GM06990 (cell line): Measurements from ENCODE around the gene INTS1.
A peak's percentile ranks its signal among the peaks of the same experiment; 100 is the strongest.

ENCODE experiments used
- DNase-seq: peaks from one replicate; pipeline ENCODE4 v3.0.0-alpha.2; 2011; ENCODE audit not compliant: insufficient read length; ENCODE audit errors: extremely low read depth
- H3K27me3 ChIP-seq: replicated peaks from 2 replicates; pipeline ENCODE4 v1.6.0; 2011; ENCODE audit warnings: low read length; ENCODE audit not compliant: control insufficient read depth, insufficient read depth
- H3K36me3 ChIP-seq: 2 replicates; pipeline ENCODE4 v1.5.1; 2011; ENCODE audit warnings: low read length; ENCODE audit not compliant: control insufficient read depth, insufficient read depth
- H3K4me3 ChIP-seq: replicated peaks from 2 replicates; pipeline ENCODE4 v1.5.1; 2011; ENCODE audit warnings: low read depth, mild to moderate bottlenecking, control low read depth, low read length
- TF ChIP-seq, protein P1 (sequence below): IDR thresholded peaks from 2 replicates; pipeline ENCODE4 v1.5.1; 2011; ENCODE audit warnings: low read length, control low read depth, mild to moderate bottlenecking, inconsistent platforms; ENCODE audit not compliant: insufficient read depth, poor library complexity, severe bottlenecking

INTS1 gene

DNA sequence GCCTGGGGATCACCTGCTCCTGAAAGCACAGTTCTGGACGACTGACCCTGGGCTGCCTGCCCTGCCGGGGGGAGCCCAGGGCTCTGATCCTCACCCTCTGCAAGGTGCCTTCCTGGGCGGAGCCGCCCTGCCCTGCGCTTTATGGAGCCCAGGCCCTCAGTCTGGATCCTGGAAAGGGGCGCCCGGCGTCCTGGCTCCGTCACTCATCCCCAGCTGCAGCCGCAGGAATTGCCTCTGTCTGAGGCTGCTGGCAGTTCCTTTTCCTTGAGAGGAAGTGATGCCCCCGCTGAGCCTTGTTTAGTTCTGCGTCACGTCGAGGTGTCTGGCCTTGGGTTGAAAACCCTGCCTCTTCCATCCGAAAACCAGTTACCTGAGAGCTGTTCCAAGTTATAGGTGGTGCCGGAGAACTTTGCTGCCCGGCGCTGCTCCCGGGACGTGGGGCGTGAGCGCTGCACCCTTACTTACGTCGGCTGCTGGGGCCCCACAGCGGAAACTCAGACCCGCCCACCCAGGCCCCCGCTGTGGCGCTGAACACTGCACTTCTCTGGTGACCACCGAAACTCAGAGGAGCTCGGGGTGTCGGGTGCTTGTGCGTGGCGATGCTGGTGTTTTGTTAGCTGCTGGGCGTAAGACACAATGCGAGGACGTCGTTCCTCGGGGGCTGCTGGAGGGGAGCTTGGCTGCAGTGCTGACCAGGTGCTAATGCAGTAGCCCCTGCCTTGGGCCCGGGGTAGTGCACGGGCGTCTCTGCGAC, 31.7 kb upstream of the INTS1 start:
- TF ChIP-seq, protein P1, sequence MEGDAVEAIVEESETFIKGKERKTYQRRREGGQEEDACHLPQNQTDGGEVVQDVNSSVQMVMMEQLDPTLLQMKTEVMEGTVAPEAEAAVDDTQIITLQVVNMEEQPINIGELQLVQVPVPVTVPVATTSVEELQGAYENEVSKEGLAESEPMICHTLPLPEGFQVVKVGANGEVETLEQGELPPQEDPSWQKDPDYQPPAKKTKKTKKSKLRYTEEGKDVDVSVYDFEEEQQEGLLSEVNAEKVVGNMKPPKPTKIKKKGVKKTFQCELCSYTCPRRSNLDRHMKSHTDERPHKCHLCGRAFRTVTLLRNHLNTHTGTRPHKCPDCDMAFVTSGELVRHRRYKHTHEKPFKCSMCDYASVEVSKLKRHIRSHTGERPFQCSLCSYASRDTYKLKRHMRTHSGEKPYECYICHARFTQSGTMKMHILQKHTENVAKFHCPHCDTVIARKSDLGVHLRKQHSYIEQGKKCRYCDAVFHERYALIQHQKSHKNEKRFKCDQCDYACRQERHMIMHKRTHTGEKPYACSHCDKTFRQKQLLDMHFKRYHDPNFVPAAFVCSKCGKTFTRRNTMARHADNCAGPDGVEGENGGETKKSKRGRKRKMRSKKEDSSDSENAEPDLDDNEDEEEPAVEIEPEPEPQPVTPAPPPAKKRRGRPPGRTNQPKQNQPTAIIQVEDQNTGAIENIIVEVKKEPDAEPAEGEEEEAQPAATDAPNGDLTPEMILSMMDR, result no peak
- peak; percentile 8 for DNase-seq
- peaks cover 19% of the 10 kb centered on the region for H3K36me3 ChIP-seq
- no peaks in the 10 kb centered on the region for H3K27me3 ChIP-seq
- H3K4me3 ChIP-seq, result no peak overlapping the region

- Histone ChIP-seq H3K27me3 (no peaks in the 10 kb centered on the region), H3K4me3 (no peak overlapping the region), H3K36me3 (peaks cover 14% of the 10 kb centered on the region)
- TF ChIP-seq, protein P1, result no peak
- DNase-seq, result no peak
Observed at GRCh38 chr7:1535100-1535458, 30.9 kb upstream of the INTS1 start.

DNA sequence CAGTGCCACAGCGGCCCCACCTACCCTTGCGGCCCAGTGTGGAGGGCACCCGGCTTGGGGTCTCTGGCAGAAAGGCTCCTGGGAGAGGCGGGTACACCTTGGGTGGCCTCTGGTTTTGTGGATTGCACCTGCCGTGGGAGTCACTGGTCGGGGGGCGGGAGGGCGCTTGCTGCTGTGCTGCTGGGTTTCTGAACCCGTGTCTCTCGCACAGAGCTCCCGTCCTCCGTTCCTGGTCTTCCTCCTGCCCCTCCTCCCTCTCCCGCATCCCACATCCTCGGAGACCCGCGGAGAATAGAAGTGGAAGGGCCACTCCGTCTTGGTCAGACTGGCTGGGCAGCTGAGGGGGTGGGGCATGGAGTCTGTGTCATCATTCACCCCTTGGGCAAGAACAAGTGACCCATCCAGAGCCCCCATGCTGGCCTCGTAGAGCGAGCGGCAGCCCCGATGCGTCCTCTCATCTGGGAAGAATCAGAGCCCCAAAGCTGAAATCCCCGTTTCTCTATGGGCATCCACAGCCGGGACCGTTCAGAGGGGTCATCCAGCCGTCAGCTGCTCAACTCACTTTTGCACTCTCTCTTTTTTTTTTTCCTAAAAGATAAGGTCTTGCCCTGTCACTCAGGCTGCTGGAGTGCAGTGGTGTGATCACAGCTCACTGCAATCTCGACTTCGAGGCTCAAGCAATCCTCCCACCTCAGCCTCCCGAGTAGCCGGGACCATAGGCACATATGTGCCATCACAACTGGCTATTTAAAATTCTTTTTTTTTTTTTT, 30.3 kb upstream of the INTS1 start:
- TF ChIP-seq, protein P1, result no peak
- Histone ChIP-seq H3K36me3 (peaks cover 14% of the 10 kb centered on the region), H3K4me3 (no peak overlapping the region), H3K27me3 (no peaks in the 10 kb centered on the region)
- no peak for DNase-seq

GRCh38 chr7:1533547-1534329, 29.5 kb upstream of the INTS1 start:
- Histone ChIP-seq H3K36me3 (peaks cover 8% of the 10 kb centered on the region), H3K27me3 (no peaks in the 10 kb centered on the region), H3K4me3 (no peak overlapping the region)
- DNase-seq, result peak; percentile 64
- TF ChIP-seq, protein P1, result no peak

DNA sequence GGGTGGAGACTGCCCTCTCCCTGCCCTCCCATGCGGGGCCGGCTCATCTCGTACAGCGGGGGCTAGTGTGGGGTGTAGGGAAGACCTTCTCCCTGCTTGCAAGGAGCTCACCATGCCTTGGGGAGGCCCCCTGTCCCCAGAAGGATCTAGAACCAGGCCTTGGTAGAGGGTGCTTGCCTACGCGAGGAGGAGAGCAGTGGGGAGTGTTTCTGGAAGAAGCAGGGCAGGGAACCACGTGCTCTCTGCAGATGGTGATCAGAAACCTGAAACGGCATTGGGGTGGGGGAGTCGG, 29.0 kb upstream of the INTS1 start:
- Histone ChIP-seq H3K27me3 (no peaks in the 10 kb centered on the region), H3K36me3 (peaks cover 7% of the 10 kb centered on the region), H3K4me3 (peak overlapping the region; percentile 79)
- TF ChIP-seq, protein P1, result no peak
- DNase-seq, result no peak
